ENCODE data around the gene NIPAL4.

DNA sequence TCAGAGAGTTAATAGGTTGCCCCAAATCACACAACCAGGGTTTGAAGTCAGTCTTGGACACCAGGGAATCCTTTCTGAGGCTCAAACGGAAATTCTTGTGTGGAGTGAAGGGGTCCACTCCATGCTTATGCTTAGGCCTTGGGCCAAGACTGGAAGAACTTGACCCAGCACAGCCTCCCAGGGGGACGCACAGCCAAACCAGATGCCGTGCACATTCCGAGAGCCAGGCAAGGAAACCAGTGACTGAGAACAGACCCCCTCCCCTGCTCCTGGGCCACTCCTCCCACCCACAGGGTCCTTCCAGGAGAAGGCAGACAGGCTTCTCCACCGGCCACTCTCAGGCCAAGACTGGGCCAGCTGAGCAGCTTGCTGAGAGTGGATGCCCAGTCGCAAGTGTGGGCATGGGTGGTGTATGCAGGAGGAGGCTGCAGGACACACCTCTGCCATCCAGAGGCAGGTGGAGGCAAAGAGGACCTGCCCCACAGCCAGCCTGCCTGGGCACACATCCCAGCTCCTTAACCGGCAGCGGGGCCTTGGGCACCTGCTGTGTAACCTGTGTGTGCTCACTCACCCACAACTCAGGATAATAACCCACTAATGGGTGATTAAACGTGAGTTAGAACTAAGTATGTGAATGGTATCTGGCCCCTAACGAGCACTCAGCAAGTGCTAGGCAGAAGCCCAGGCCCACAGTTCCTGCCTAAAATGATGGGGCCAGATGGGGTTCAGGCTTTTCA lies 38.0 kb downstream of the NIPAL4 start:
- TF ChIP-seq, protein P1, sequence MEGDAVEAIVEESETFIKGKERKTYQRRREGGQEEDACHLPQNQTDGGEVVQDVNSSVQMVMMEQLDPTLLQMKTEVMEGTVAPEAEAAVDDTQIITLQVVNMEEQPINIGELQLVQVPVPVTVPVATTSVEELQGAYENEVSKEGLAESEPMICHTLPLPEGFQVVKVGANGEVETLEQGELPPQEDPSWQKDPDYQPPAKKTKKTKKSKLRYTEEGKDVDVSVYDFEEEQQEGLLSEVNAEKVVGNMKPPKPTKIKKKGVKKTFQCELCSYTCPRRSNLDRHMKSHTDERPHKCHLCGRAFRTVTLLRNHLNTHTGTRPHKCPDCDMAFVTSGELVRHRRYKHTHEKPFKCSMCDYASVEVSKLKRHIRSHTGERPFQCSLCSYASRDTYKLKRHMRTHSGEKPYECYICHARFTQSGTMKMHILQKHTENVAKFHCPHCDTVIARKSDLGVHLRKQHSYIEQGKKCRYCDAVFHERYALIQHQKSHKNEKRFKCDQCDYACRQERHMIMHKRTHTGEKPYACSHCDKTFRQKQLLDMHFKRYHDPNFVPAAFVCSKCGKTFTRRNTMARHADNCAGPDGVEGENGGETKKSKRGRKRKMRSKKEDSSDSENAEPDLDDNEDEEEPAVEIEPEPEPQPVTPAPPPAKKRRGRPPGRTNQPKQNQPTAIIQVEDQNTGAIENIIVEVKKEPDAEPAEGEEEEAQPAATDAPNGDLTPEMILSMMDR (IDR thresholded peaks at IDR 0.05) = no peak
- no peak for TF ChIP-seq POLR2A (IDR thresholded peaks at IDR 0.05)
